ENCODE measurements around the gene VPREB3.

DNA sequence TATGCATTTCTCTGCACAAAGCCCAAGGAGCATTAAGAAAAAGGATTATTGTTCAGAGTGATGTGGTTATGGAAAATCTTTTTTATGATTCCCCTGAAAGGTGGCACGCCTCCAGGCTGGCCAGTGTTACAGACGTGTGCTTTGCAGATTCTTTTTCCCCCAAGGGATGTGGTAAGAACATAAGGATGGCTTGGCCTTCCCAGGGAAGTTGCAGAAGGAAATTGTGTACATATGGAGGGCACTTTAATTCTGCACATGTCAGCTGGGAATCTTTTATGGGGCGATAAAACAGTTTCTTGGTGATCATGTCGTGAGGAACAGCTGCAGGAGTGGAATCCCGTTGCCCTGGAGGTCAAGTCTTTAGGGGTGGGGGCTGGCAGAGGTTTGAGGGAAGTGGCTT lies 42.2 kb upstream of the VPREB3 start:
- TF ChIP-seq, protein P1, sequence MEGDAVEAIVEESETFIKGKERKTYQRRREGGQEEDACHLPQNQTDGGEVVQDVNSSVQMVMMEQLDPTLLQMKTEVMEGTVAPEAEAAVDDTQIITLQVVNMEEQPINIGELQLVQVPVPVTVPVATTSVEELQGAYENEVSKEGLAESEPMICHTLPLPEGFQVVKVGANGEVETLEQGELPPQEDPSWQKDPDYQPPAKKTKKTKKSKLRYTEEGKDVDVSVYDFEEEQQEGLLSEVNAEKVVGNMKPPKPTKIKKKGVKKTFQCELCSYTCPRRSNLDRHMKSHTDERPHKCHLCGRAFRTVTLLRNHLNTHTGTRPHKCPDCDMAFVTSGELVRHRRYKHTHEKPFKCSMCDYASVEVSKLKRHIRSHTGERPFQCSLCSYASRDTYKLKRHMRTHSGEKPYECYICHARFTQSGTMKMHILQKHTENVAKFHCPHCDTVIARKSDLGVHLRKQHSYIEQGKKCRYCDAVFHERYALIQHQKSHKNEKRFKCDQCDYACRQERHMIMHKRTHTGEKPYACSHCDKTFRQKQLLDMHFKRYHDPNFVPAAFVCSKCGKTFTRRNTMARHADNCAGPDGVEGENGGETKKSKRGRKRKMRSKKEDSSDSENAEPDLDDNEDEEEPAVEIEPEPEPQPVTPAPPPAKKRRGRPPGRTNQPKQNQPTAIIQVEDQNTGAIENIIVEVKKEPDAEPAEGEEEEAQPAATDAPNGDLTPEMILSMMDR (IDR thresholded peaks at IDR 0.05), result no peak
- TF ChIP-seq, protein P2, sequence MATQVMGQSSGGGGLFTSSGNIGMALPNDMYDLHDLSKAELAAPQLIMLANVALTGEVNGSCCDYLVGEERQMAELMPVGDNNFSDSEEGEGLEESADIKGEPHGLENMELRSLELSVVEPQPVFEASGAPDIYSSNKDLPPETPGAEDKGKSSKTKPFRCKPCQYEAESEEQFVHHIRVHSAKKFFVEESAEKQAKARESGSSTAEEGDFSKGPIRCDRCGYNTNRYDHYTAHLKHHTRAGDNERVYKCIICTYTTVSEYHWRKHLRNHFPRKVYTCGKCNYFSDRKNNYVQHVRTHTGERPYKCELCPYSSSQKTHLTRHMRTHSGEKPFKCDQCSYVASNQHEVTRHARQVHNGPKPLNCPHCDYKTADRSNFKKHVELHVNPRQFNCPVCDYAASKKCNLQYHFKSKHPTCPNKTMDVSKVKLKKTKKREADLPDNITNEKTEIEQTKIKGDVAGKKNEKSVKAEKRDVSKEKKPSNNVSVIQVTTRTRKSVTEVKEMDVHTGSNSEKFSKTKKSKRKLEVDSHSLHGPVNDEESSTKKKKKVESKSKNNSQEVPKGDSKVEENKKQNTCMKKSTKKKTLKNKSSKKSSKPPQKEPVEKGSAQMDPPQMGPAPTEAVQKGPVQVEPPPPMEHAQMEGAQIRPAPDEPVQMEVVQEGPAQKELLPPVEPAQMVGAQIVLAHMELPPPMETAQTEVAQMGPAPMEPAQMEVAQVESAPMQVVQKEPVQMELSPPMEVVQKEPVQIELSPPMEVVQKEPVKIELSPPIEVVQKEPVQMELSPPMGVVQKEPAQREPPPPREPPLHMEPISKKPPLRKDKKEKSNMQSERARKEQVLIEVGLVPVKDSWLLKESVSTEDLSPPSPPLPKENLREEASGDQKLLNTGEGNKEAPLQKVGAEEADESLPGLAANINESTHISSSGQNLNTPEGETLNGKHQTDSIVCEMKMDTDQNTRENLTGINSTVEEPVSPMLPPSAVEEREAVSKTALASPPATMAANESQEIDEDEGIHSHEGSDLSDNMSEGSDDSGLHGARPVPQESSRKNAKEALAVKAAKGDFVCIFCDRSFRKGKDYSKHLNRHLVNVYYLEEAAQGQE (IDR thresholded peaks at IDR 0.05; ENCODE audit: insufficient read depth in 1 of 2, low read depth in 2 of 2, low read length in 1 of 2), result no peak

Data from Panc1 (cell line).